HCT116 (cell line): Measurements from ENCODE around the gene P4HA2. TPM values are rescaled to one million over a fixed set of nuclear protein-coding genes. Genes with fewer than 3 reads are reported as not detected.

Source experiments
- ATAC-seq: fragments of 200-7000 bp; cut with Tn5 transposase; 2 replicates; pipeline ENCODE4 v1.9.1; 2020; ENCODE audit warnings: mild to moderate bottlenecking, moderate library complexity
- BruUV-seq: library from RNA; stranded (reverse); fragments of 400-500 nt; replicated peaks from 2 replicates; lab custom pipeline; 2021; lab: Mats Ljungman, UMichigan
- CTCF ChIA-PET: fragments of 300-600 bp; sonication (Branson Sonifier 250); formaldehyde crosslinking; loops from one replicate; lab custom pipeline; 2021; ENCODE audit warnings: antibody characterized with exemption; lab: Charles Lee
- POLR2A ChIA-PET: fragments of 300-600, 350-600 bp; sonication (Branson Sonifier 250); formaldehyde crosslinking; loops from one replicate; lab custom pipeline; 2021; ENCODE audit warnings: antibody characterized with exemption; lab: Charles Lee
- RAD21 ChIA-PET, 2 experiments: fragments of 300-600 bp; sonication (Branson Sonifier 250); formaldehyde crosslinking; loops; one replicate each; lab custom pipeline; 2023; ENCODE audit warnings: low total read pairs in 2 of 2; ENCODE audit not compliant: uncharacterized antibody in 2 of 2, unreplicated experiment in 2 of 2, low non-redundant PET in 1 of 2; lab: Charles Lee
- DNase-seq: peaks from one replicate; pipeline ENCODE4 v3.0.0-alpha.2; 2010; ENCODE audit warnings: low read depth, low spot score
- H2AFZ ChIP-seq: fragments of 200-600 bp; shearing (Covaris generic), sonication (generic); 2 replicates; pipeline ENCODE4 v1.6.1; 2017; ENCODE audit warnings: low read depth, mixed run types, mixed read lengths, antibody characterized with exemption, low read length; ENCODE audit not compliant: poor library complexity, severe bottlenecking
- H3K27ac ChIP-seq: 2 replicates; pipeline ENCODE4 v1.5.1; 2012; ENCODE audit warnings: low read depth, low read length
- H3K27me3 ChIP-seq: fragments of 200-600 bp; sonication (generic); 2 replicates; pipeline ENCODE4 v1.6.1; 2016; ENCODE audit warnings: mixed run types, low read length, mixed read lengths; ENCODE audit not compliant: insufficient read depth
- H3K36me3 ChIP-seq, 2 experiments: fragments of 200-500 bp in 1 of 2; fragments of 200-600 bp in 1 of 2; sonication (Bioruptor generic) in 1 of 2; sonication (generic) in 1 of 2; 2 replicates each; pipeline versions ENCODE4 v1.5.1 to v1.6.1; 2014 to 2016; ENCODE audit warnings: low read length in 2 of 2, inconsistent platforms in 1 of 2, mixed read lengths in 1 of 2, mixed run types in 1 of 2; ENCODE audit not compliant: insufficient read depth in 2 of 2, control insufficient read depth in 1 of 2
- H3K4me1 ChIP-seq, 2 experiments: fragments of 200-600 bp in 1 of 2; sonication (generic) in 1 of 2; 2 replicates each; pipeline versions ENCODE4 v1.5.1 to v1.6.1; 2012 to 2017; ENCODE audit warnings: low read length in 2 of 2, inconsistent platforms in 1 of 2, mild to moderate bottlenecking in 1 of 2, mixed read lengths in 1 of 2, mixed run types in 1 of 2, moderate library complexity in 1 of 2; ENCODE audit not compliant: insufficient read depth in 2 of 2, control insufficient read depth in 1 of 2
- H3K4me2 ChIP-seq: fragments of 200-600 bp; sonication (generic); 2 replicates; pipeline ENCODE4 v1.6.1; 2017; ENCODE audit warnings: mixed run types, low read length, mixed read lengths
- H3K4me3 ChIP-seq, 2 experiments: fragments of 200-600 bp in 1 of 2; sonication (generic) in 1 of 2; replicated peaks in 1 of 2; 2 replicates each; pipeline ENCODE4 v1.5.1; 2011 to 2016; ENCODE audit warnings: low read length in 2 of 2, control low read depth in 1 of 2, low read depth in 1 of 2, mild to moderate bottlenecking in 1 of 2, mixed read lengths in 1 of 2, mixed run types in 1 of 2
- H3K79me2 ChIP-seq: fragments of 200-600 bp; sonication (generic); 2 replicates; pipeline ENCODE4 v1.6.1; 2017; ENCODE audit warnings: mild to moderate bottlenecking, mixed run types, low read length, moderate library complexity, mixed read lengths; ENCODE audit not compliant: insufficient read depth
- H3K9ac ChIP-seq: fragments of 200-600 bp; sonication (generic); 2 replicates; pipeline ENCODE4 v1.6.1; 2016; ENCODE audit warnings: low read length, mixed read lengths
- H3K9me2 ChIP-seq: fragments of 200-600 bp; sonication (generic), shearing (Covaris generic); 2 replicates; pipeline ENCODE4 v1.6.1; 2017; ENCODE audit warnings: mixed run types, mild to moderate bottlenecking, moderate library complexity; ENCODE audit not compliant: insufficient read depth
- H3K9me3 ChIP-seq, 2 experiments: fragments of 200-500 bp in 1 of 2; fragments of 200-600 bp in 1 of 2; sonication (Bioruptor generic) in 1 of 2; sonication (generic) in 1 of 2; 2 replicates each; pipeline ENCODE4 v1.6.1; 2014 to 2017; ENCODE audit warnings: low read length in 2 of 2, mixed read lengths in 2 of 2, inconsistent platforms in 1 of 2, low read depth in 1 of 2, mild to moderate bottlenecking in 1 of 2, mixed run types in 1 of 2, moderate library complexity in 1 of 2; ENCODE audit not compliant: control insufficient read depth in 1 of 2, insufficient read depth in 1 of 2
- H4K20me1 ChIP-seq: fragments of 200-600 bp; sonication (generic), shearing (Covaris generic); 2 replicates; pipeline ENCODE4 v1.6.1; 2017; ENCODE audit warnings: mixed run types, mild to moderate bottlenecking, moderate library complexity; ENCODE audit not compliant: insufficient read depth
- ATF3 ChIP-seq: IDR thresholded peaks from 2 replicates; pipeline ENCODE4 v1.6.1; 2012
- CEBPB ChIP-seq: IDR thresholded peaks from 2 replicates; pipeline ENCODE4 v1.6.1; 2012; ENCODE audit warnings: low read depth
- CTCF ChIP-seq, 3 experiments: fragments of 200-600 bp in 1 of 3; sonication (generic) in 1 of 3; IDR thresholded peaks in 2 of 3; conservative IDR thresholded peaks in 1 of 3; 2 replicates each; pipeline ENCODE4 v1.5.1; 2012 to 2017; ENCODE audit warnings: low read depth in 2 of 3, low read length in 2 of 3, antibody characterized with exemption in 1 of 3, borderline replicate concordance in 1 of 3, control low read depth in 1 of 3, mild to moderate bottlenecking in 1 of 3, mixed read lengths in 1 of 3, mixed run types in 1 of 3, moderate library complexity in 1 of 3; ENCODE audit not compliant: insufficient read depth in 1 of 3
- EGR1 ChIP-seq: IDR thresholded peaks from 2 replicates; pipeline ENCODE4 v1.6.1; 2012; ENCODE audit warnings: low read depth
- EZH2 ChIP-seq: fragments of 200-600 bp; sonication (generic); IDR thresholded peaks from 2 replicates; pipeline ENCODE4 v1.6.1; 2017; ENCODE audit warnings: antibody characterized with exemption, mixed run types
- EZH2phosphoT487 ChIP-seq: fragments of 200-600 bp; IDR thresholded peaks from 2 replicates; pipeline ENCODE4 v1.6.1; 2018; ENCODE audit warnings: antibody characterized with exemption, borderline replicate concordance
- MAX ChIP-seq: IDR thresholded peaks from 2 replicates; pipeline ENCODE4 v1.6.1; 2012
- TCF7L2 ChIP-seq: IDR thresholded peaks from 2 replicates; pipeline ENCODE4 v1.7.0; 2011; ENCODE audit warnings: borderline replicate concordance, inconsistent platforms; ENCODE audit not compliant: insufficient read depth, insufficient read length; ENCODE audit errors: extremely low read depth
- ZFX ChIP-seq: fragments of 450-650 bp; IDR thresholded peaks from 2 replicates; pipeline ENCODE4 v1.6.1; 2017
- intact Hi-C: fragments of 100-400 bp; cut with micrococcal nuclease; formaldehyde crosslinking; loops from 2 replicates; pipeline ENCODE4 v1.10.0; 2022
- total RNA-seq: library from RNA; stranded (reverse); gene quantifications from one replicate; pipeline ENCODE4 v1.2.1, GENCODE V29; 2021; ENCODE audit not compliant: unreplicated experiment

P4HA2 gene
- total RNA-seq, 1 experiment from 2014 or later, result 29.0 TPM

DNA sequence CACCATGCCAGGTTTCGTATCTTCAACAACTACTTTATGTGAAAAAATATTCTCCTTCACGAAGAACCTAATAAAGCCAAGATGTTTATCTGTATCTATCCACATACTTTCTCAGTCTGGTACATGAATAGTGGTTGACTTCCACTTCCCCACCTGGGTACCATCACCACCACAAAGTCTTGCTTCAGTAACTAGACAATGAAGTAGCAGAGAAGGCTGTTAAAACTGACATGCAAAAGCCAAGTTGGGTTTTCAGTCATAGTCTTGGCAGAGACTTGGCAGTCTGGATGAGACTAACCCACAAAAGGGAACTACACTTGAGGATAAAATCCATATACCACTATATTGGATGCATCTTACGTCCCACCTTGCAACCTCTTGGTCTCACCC is 5.0 kb downstream of the P4HA2 start:
- no peak overlapping the region for H2AFZ ChIP-seq
- no peak overlapping the region for H3K4me3 ChIP-seq
- no peaks in the 10 kb centered on the region; the same call in 1 of the 2 replicates for H3K9me2 ChIP-seq
- no peaks in the 10 kb centered on the region for H3K27me3 ChIP-seq
- intact Hi-C loops, result no loop called here
- H4K20me1 ChIP-seq, result no peaks in the 10 kb centered on the region
- H3K4me1 ChIP-seq, result peaks cover 19 to 28% of the 10 kb centered on the region in 2 experiments
- no peak overlapping the region for H3K4me2 ChIP-seq
- ChIA-PET POLR2A (no interaction called here), CTCF (no interaction called here), RAD21 (no interaction called here)
- no peak overlapping the region for H3K27ac ChIP-seq
- no peak for DNase-seq
- ATAC-seq, result no peak
- no peak for TF ChIP-seq EZH2phosphoT487
- no peak for TF ChIP-seq ATF3
- TF ChIP-seq EGR1, result no peak
- no peak for TF ChIP-seq CEBPB
- no peak for TF ChIP-seq EZH2
- no peak for TF ChIP-seq CTCF (IDR thresholded peaks at IDR 0.05 in 2 of 3, conservative IDR thresholded peaks at IDR 0.05 in 1 of 3; ENCODE audit: borderline replicate concordance in 1 of 3, insufficient read depth in 1 of 3, low read depth in 2 of 3, low read length in 2 of 3)
- no peak for TF ChIP-seq TCF7L2
- no peak for TF ChIP-seq MAX
- TF ChIP-seq ZFX, result no peak
- no TSS peak for BruUV-seq
- no peak overlapping the region for H3K9ac ChIP-seq
- no peaks in the 10 kb centered on the region for H3K36me3 ChIP-seq
- H3K79me2 ChIP-seq, result peaks cover 27% of the 10 kb centered on the region
- H3K9me3 ChIP-seq, result no peaks in the 10 kb centered on the region
